Measurements from ENCODE around the gene SHISA4. TPM values are rescaled to one million over a fixed set of nuclear protein-coding genes. Genes with fewer than 3 reads are reported as not detected.

Gene SHISA4
- total and polyA plus RNA-seq, 2 experiments from 2014 or later, result 21.9 to 22.8 TPM

Other genes starting within 250 kb of the SHISA4 start
- 34.7 and 36.9 TPM in 2 replicates for gene IPO9, start 59.7 kb upstream of the SHISA4 start, total RNA-seq
- 61.7 and 82.1 TPM in 2 replicates for gene IPO9, start 59.7 kb upstream of the SHISA4 start, polyA plus RNA-seq
- 48.3 and 75.6 TPM in 2 replicates for gene LMOD1, start 57.6 kb downstream of the SHISA4 start, total RNA-seq
- 27.4 and 47.9 TPM in 2 replicates for gene LMOD1, start 57.6 kb downstream of the SHISA4 start, polyA plus RNA-seq
- 32.9 and 37.4 TPM in 2 replicates for gene TIMM17A, start 66.6 kb downstream of the SHISA4 start, total RNA-seq
- gene TIMM17A, start 66.6 kb downstream of the SHISA4 start, polyA plus RNA-seq, result 88.7 and 110 TPM in 2 replicates
- 56.6 and 60.4 TPM in 2 replicates for gene RNPEP, start 93.8 kb downstream of the SHISA4 start, total RNA-seq
- 52.6 and 66.0 TPM in 2 replicates for gene RNPEP, start 93.8 kb downstream of the SHISA4 start, polyA plus RNA-seq
- gene ELF3, start 121.7 kb downstream of the SHISA4 start, total RNA-seq, result 27.7 and 28.7 TPM in 2 replicates
- gene ELF3, start 121.7 kb downstream of the SHISA4 start, polyA plus RNA-seq, result 22.6 and 35.2 TPM in 2 replicates
- not detected in 2 replicates for gene GPR37L1, start 234.0 kb downstream of the SHISA4 start, total RNA-seq
- gene GPR37L1, start 234.0 kb downstream of the SHISA4 start, polyA plus RNA-seq, result 0.79 TPM in 1 of 2 replicates, not detected in the other